Activated T-helper 1 cell treated with Interleukin-2 at 50 U/mL for 16 hours (primary cell): Measurements from ENCODE around the gene PML.
"Not testable (repeated sequence)": the region's sequence is repeated elsewhere in the genome, so short reads cannot be mapped to it uniquely, and the experiment has no call there.

Experiments used
- DNase-seq: peaks from one replicate; pipeline ENCODE4 v3.0.0-alpha.2; 2020; ENCODE audit warnings: low read depth

PML gene

GRCh38 chr15:74060251-74060650 is 65.7 kb downstream of the PML start:
- DNase-seq = no peak

- DNase-seq = no peak
Measured at GRCh38 chr15:74062236-74062635, 67.7 kb downstream of the PML start.

GRCh38 chr15:74062671-74063070 is 68.2 kb downstream of the PML start:
- DNase-seq = no peak

- not testable (repeated sequence) for DNase-seq
Measured at GRCh38 chr15:74063425-74064146, 69.1 kb downstream of the PML start.

GRCh38 chr15:74064183-74064582 is 69.7 kb downstream of the PML start:
- not testable (repeated sequence) for DNase-seq

- not testable (repeated sequence) for DNase-seq
Measured at GRCh38 chr15:74064822-74065221, 70.3 kb downstream of the PML start.

GRCh38 chr15:74065684-74066411 is 71.3 kb downstream of the PML start:
- DNase-seq = peak; percentile 20

GRCh38 chr15:74071645-74072044 is 77.1 kb downstream of the PML start:
- not testable (repeated sequence) for DNase-seq

GRCh38 chr15:74072132-74072531 is 77.6 kb downstream of the PML start:
- not testable (repeated sequence) for DNase-seq

GRCh38 chr15:74072614-74073337 is 78.3 kb downstream of the PML start:
- DNase-seq = not testable (repeated sequence)

- not testable (repeated sequence) for DNase-seq
Measured at GRCh38 chr15:74075781-74076180, 81.3 kb downstream of the PML start.

GRCh38 chr15:74082450-74082849 is 87.9 kb downstream of the PML start, which contains the start of gene GOLGA6A:
Gene GOLGA6A, minus strand, starts transcription at chr15:74082550. Its CDS starts 41 bp downstream, at chr15:74082509.
- not testable (repeated sequence) for DNase-seq

- not testable (repeated sequence) for DNase-seq
Measured at GRCh38 chr15:74094567-74094966, 100.1 kb downstream of the PML start.

GRCh38 chr15:74095610-74096009 is 101.1 kb downstream of the PML start:
- not testable (repeated sequence) for DNase-seq

- not testable (repeated sequence) for DNase-seq
Measured at GRCh38 chr15:74096753-74097474, 102.4 kb downstream of the PML start.
